HG02642 (cell line): ENCODE results near the gene SMYD1.

Experiments
- ATAC-seq: cut with Tn5 transposase; IDR thresholded peaks from one replicate; pipeline ENCODE4 v1.9.1; 2021; ENCODE audit warnings: mild to moderate bottlenecking; ENCODE audit not compliant: unreplicated experiment, poor library complexity

The SMYD1 gene

GRCh38 chr2:88086401-88086800 is 18.8 kb downstream of the SMYD1 start:
- no peak for ATAC-seq

- no peak for ATAC-seq
Observed at GRCh38 chr2:88087073-88087472, 19.4 kb downstream of the SMYD1 start.

GRCh38 chr2:88087763-88088162 is 20.1 kb downstream of the SMYD1 start:
- ATAC-seq = no peak

GRCh38 chr2:88088999-88089398 is 21.4 kb downstream of the SMYD1 start:
- ATAC-seq = no peak

- no peak for ATAC-seq
Observed at GRCh38 chr2:88090446-88091283, 23.0 kb downstream of the SMYD1 start.

GRCh38 chr2:88091943-88092342 is 24.3 kb downstream of the SMYD1 start:
- ATAC-seq = no peak

- no peak for ATAC-seq
Observed at GRCh38 chr2:88092773-88093172, 25.1 kb downstream of the SMYD1 start.

- no peak for ATAC-seq
Observed at GRCh38 chr2:88095022-88095421, 27.4 kb downstream of the SMYD1 start.

- ATAC-seq = no peak
Observed at GRCh38 chr2:88096708-88097107, 29.1 kb downstream of the SMYD1 start.

GRCh38 chr2:88097192-88097591 is 29.6 kb downstream of the SMYD1 start:
- ATAC-seq = no peak

- ATAC-seq = no peak
Observed at GRCh38 chr2:88097891-88098557, 30.4 kb downstream of the SMYD1 start.

GRCh38 chr2:88098558-88098900 is 30.9 kb downstream of the SMYD1 start:
- no peak for ATAC-seq

GRCh38 chr2:88099798-88100488 is 32.3 kb downstream of the SMYD1 start:
- no peak for ATAC-seq

GRCh38 chr2:88100489-88100858 is 32.8 kb downstream of the SMYD1 start:
- ATAC-seq = no peak

- ATAC-seq = no peak
Observed at GRCh38 chr2:88108796-88109195, 41.2 kb downstream of the SMYD1 start.

- no peak for ATAC-seq
Observed at GRCh38 chr2:88110830-88111229, 43.2 kb downstream of the SMYD1 start.

GRCh38 chr2:88113069-88113468 is 45.4 kb downstream of the SMYD1 start:
- no peak for ATAC-seq

GRCh38 chr2:88114889-88115288 is 47.3 kb downstream of the SMYD1 start:
- ATAC-seq = no peak

GRCh38 chr2:88115825-88116518 is 48.3 kb downstream of the SMYD1 start:
- no peak for ATAC-seq

- ATAC-seq = no peak
Observed at GRCh38 chr2:88116669-88117432, 49.2 kb downstream of the SMYD1 start.
